ENCODE data around the gene ARID1B. TPM values are rescaled to one million over a fixed set of nuclear protein-coding genes. Genes with fewer than 3 reads are reported as not detected.
A peak's percentile ranks its signal among the peaks of the same experiment; 100 is the strongest.

The ARID1B gene
- total RNA-seq, 1 donor from 2014 or later, result 46.4 TPM

DNA sequence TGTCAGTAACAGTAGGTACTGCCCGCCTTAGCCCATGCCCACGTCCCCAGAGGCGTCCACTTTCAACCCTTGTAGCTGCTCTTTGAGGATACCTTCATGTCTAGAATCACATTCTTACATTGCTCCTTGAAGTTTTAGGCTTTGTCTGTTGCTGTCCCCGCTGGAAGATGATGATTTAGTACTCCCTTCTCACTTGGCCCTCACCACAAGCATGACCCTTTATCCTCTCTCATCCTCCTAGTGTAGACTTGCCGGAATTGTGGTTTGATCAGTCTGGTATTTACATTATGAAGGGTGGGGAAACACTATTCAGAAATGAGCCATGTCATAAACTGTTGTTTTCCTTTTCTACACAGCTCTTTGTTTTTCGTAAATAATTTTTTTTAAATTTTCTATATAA is 87.4 kb downstream of the ARID1B start:
- DNase-seq (ENCODE audit: missing footprints) (no peak), ATAC-seq (no peak)
- intact Hi-C loops (cut with DNase I), result no loop called here

DNA sequence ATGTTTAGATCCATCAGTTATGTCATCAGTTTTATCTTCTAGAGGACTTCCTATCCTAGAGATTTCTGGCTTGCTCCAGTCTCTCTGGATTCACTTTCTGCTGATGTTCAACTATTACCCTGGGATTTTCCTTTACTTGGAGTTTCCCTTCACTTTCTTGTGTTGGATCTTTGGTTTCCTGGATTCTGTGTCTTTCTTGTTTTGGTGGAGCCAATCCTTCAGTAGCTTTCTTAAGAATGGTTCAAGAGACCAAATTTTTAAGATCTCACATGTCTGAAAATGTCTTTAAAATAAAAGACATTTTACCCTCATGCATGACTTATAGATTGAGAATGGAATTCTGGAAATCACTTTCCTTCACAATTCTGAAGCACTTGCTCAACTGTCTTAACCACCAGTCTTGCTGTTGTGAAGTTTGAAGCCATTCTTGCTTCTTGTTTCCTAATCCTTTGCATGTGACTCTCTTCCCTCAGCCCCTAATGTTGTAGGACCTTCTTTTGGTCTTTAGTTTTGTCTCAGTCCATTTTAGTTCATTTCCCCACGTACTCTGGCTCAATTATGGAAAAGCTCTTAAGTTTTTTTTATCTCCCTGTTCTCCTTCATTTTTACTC is 87.9 kb downstream of the ARID1B start:
- intact Hi-C loops (cut with DNase I), result no loop called here
- no peak for DNase-seq (ENCODE audit: missing footprints)
- ATAC-seq, result no peak

DNA sequence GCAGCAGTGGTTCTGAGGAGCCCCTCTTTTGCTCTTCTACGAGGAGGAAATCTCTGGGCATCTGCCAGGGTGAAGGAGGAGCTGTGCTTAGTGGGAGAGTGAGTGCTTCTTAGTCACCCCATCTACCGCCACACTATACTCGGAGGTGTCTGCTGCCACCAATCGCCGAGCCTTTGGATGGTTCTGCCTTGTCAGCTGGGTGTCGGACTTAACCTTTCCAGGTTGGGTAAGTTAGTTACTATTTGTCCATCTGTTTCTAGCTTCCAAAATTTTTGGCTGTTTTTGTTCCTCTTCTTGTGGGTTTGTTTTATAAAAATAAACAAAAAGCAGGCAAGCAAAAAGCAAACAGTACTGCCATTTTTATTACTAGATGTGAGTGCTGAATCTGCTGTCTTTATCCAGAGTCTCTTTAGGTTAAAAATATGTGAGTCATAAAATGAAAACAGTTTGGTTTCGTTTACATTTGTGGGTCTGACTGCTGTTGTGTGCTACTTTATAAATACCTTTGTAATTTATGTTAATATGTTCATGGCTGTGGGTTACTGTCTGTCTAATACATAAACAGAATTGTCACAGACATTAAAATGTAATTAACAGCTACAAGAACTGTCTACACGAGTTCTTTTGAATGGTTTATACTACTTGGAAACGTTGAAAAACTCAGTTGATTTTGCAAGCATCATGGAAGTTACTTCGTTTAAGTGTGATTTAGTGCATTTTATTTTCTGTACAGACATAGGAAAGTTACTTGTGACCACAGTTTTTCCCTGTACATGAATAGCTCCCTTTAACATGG is 89.2 kb downstream of the ARID1B start:
- peak; percentile 56 for ATAC-seq
- no peak for DNase-seq (ENCODE audit: missing footprints)
- intact Hi-C loops (cut with DNase I), result no loop called here

DNA sequence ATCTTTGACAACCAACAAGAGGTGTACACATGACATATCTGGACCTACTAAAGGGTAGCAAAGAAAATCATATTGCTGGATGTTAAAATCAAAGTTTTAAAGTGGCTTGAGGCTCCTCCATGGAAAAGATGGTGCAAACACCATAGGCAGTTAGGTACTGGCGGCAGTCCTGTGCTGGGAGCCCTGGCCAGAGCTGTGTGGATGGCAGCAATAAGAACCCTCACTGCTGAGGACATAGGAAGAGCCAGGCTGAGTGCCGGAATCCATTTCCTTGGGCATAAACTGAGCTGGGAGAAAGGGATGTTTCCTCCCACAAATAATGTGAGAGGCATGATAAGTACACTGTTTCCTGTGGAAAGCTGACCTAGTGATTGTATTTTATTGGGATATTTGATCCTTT is 89.9 kb downstream of the ARID1B start:
- intact Hi-C loops (cut with DNase I), result no loop called here
- ATAC-seq, result no peak
- DNase-seq (ENCODE audit: missing footprints), result no peak

DNA sequence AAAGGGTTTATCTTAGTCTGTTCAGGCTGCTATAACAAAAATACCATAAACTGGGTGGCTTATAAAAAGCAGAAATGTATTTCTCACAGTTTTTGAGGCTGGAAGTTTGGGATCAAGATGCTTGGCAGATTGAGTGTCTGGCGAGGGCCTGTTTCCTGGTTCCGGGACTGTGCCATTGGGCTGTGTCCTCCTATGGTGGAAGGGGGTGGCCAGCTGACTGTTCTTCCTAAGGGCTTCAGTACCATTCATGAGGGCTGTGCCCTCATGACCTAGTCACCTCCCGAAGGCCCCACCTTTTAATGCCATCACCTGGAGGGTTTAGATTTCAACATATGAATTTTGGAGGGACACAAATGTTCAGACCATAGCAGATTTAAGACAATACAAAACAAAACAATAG is 91.2 kb downstream of the ARID1B start:
- ATAC-seq (no peak), DNase-seq (ENCODE audit: missing footprints) (no peak)
- intact Hi-C loops (cut with DNase I), result no loop called here

DNA sequence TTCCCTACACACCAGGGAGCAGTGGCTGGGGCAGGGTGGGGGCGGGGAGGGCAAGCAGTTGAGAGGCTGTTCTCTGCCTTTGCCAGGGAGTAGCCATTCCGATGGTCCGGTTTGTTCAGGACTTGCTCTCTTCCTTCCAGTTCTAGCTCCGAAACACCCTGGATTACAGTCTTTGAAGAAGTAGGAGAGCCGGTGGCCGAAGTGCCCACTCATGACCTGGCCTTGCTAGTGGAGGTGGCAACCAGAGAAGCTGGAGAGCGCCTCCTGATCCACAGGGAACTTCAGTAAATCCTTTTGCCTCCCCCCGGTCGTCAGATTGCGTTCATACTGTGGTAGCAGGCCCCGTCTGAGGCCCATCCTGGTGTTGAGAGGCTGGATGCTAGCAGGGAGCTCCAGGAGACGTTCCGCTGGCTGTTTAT is 92.8 kb downstream of the ARID1B start:
- intact Hi-C loops (cut with DNase I), result no loop called here
- ATAC-seq, result no peak
- DNase-seq (ENCODE audit: missing footprints), result no peak

DNA sequence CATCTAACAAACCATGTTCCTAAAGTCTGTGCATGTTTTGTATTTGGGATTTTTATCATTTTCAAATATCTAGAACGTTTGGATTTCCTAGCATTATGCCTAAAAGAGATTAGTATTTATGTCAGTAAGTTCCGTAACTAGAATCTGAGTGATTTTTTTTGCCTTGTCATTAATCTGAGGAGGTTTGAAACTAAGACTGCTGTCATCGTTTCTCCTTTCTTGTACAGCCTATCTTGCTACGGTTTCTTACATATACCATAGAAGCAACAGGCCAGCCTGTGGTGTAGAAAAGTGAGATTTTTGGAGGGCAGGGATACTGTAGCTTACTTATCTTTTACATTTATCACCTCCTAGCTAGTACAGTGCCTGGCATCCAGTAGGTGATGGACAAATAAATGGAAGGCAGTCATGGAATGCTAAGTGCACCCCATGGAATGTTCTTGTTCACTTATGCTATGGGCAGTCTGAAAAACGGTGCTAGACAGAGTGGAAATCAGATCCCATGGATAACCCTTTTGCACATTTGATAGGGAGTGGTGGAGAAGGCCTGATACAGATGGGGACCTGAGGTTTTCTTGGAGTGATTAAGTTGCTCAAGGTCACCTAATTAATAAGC is 93.9 kb downstream of the ARID1B start:
- intact Hi-C loops (cut with DNase I), result no loop called here
- ATAC-seq, result no peak
- no peak for DNase-seq (ENCODE audit: missing footprints)

DNA sequence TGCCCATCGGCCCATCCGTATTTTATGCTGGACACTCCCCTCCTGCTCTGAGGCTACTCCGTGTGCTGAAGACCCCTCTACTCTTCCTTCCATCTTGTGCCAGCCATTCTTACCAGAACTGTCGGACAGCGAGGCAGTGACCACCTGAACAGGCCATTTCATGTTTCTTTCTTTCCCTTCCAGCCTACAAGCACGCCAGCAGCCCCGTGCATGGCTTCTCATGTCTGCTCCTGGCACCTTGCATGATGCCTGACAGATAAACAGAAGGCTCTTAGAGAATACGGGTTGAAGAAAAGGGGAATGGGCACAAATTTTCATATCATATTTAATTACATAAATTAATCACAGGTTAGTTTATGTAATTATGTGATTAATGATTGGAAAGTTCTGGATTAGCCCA is 95.7 kb downstream of the ARID1B start:
- intact Hi-C loops (cut with DNase I), result no loop called here
- ATAC-seq (no peak), DNase-seq (ENCODE audit: missing footprints) (no peak)

DNA sequence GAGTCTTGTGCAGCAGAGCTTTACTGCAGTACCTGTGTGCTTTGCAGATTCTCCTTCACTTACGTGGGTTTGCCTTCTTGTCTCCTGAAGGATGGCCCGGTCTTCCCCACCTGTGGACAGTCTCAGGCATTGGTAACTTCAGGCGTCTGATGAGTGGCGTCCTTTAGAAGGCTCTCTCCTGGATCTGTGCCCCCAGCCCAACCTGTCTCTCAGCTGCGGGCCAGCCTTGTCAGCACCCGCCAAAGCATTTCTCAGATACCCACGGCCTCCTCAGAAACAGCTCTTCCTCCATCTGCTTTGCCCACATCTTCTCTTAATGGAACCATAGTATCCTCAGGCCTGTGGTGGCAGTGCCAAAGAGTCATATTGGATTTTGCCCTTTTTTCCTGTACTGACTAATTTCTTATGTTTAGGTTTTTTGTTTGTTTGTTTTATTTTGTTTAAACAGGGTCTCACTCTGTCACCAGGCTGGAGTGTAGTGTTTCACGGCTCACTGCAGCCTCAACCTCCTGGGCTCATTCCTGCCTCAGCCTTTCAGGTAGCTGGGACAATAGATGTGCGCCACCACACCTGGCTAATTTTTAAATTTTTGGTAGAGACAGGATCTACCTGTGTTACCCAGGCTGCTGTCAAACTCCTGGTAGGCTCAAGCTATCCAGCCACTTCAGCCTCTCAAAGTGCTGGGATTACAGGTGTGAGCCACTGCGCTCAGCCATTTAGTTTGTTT is 96.6 kb downstream of the ARID1B start:
- DNase-seq (ENCODE audit: missing footprints), result no peak
- intact Hi-C loops (cut with DNase I), result no loop called here
- ATAC-seq, result no peak

DNA sequence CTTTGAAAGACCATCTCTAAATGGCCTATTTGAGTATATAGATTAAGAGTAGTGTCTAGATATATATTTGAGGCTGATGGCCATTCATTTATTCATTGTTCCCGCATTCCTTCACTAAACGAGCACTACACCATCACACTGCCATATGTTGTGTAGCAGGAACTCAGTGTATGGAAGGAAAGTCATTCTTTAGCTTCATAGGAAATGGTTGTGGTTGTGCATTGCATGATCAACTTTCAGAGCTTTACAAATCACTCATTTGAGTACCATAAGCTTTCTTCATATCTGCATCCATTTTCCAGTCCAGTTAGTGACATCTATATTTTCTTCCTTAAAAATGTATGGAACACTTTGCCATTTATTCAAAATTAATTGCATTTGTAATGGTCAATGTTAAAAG is 97.9 kb downstream of the ARID1B start:
- ATAC-seq (no peak), DNase-seq (ENCODE audit: missing footprints) (no peak)
- intact Hi-C loops (cut with DNase I), result no loop called here

DNA sequence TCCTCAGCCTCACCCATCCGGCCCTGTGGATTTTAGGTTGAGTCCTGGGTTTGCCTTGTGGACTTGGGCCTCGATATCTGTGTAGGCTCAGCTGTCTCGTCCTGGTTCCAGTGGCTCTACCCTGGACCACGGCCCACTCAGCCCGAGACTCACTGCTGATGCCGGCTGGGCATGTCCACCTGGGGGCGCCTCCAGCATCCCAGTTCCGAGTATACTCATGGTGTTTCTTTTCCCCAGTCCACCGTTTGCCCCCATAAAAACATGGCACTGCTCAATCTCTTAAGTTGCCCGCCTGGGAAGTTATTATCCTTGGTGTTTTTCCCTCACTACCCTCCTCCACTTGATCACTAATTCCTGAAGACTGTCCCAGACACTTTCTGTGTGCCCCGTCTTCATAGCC is 99.1 kb downstream of the ARID1B start:
- peak; percentile 32 for ATAC-seq
- intact Hi-C loops (cut with DNase I), result no loop called here

DNA sequence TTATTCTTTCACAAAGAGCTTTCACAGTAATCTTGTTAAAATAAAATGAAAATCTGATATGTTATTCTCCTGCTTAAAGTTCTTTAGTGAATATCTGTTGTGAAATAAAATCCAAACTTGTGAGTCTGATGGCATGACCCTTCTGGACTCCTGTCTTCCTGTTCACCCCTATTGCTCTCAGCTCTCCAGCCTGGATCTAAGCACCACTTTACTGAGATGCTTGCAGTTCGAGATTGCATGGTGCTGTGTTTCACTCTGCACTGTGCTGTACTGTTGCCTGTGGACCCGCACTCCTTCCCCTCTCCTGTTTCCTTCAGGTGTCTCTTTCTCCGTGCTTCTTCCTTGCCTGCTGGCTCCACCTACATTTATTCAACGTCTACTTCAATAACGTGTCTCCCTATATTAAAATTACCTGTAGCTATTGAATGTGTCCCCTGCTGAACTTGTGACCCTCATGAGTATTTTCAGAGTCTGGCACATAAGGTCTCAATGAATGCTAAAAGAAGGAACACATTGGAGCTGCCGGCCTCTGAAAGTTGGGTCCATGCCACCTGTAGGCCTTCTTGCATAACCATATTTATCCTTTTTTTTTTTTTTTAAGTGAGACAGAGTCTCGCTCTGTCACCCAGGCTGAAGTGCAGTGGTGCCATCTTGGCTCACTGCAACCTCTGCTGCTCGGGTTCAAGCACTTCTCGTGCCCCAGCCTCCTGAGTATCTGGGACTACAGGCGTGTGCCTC is 100.1 kb downstream of the ARID1B start:
- ATAC-seq (peak; percentile 56), DNase-seq (ENCODE audit: missing footprints) (no peak)
- intact Hi-C loops (cut with DNase I), result no loop called here

More for the DNA sequence above, 99.1 kb downstream of the ARID1B start:
- no peak for DNase-seq (ENCODE audit: missing footprints)

DNA sequence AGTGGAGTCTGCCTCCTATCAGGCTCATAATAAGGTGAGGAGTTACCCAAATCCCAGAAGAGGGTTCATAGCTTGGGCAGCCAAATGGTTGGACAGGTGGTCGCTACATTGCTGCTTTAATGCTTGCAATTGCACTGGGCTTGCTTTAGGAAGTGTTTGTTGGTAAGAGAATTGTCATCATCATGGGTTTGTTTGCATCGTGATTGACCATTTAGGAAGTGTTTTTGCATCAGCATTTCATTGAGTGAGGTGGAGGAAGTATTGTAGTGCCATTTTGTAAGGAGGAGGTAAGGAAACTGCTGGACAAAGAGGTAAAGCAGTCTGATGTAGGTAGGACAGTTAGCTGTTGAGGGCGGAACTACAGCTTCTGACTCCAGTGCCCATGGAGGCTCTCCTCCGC is 101.5 kb downstream of the ARID1B start:
- intact Hi-C loops (cut with DNase I), result no loop called here
- ATAC-seq (no peak), DNase-seq (ENCODE audit: missing footprints) (no peak)

DNA sequence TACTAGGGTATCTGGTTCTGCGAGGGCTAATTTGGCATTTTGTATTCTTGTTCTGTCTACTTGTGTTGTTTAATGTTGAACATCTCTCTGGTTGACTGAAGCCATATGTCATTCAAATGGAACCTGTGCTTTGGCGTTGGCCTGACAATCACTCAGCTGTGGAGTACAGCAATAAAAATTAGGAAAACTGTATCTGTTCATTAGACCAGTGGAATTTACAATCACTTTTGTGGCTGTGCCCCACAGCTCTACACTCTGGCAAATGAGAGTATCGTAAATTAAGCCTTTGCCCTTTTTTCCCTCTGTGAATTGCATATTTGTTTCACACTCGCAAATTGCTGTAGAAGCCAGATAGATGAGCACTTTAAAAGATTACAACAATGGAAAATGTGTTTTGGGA is 102.0 kb downstream of the ARID1B start:
- intact Hi-C loops (cut with DNase I), result no loop called here
- DNase-seq (ENCODE audit: missing footprints), result no peak
- no peak for ATAC-seq

DNA sequence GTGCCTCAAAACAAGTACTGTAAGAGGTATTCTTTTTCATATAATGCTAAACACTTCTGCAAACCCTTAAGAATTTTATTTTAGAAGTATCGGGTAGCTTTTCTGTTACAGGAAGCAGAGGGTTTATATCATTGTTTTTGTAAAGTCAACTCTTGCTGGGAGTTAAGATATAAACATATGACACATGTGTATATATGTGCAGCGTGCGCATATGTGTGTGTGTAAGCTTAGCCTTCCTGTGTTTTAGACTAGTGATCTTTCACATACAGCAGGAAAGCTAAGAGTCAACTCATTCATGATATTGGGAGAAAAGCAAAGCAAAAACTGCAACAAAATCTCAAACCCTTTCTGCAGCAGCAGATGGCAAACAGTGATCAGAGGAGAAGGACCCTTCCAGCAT is 102.4 kb downstream of the ARID1B start:
- intact Hi-C loops (cut with DNase I), result no loop called here
- DNase-seq (ENCODE audit: missing footprints) (no peak), ATAC-seq (no peak)

DNA sequence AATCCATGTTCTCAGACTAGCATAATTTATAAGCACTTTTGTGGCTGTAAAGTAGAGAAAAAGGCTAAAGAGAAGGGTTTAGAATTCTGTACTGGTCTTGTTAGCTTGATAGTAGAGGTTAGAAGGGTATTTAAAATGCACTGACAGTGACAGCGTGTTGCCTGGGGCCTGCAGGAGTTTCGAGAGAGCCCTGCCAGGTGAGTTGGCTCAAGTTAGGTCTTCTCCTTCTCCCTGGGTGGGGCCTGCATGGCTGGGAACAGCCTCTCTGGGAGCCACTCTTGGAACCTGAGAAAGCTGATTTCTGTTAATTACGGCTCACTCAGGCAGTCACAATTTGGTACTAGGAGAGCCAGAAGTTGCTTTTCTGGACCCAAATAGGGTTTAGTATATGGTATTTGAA is 103.7 kb downstream of the ARID1B start:
- ATAC-seq (no peak), DNase-seq (ENCODE audit: missing footprints) (no peak)
- intact Hi-C loops (cut with DNase I), result loop anchor here (5.0 kb wide), 1 partner anchor 194 kb away; no protein-coding TSS in a partner anchor

DNA sequence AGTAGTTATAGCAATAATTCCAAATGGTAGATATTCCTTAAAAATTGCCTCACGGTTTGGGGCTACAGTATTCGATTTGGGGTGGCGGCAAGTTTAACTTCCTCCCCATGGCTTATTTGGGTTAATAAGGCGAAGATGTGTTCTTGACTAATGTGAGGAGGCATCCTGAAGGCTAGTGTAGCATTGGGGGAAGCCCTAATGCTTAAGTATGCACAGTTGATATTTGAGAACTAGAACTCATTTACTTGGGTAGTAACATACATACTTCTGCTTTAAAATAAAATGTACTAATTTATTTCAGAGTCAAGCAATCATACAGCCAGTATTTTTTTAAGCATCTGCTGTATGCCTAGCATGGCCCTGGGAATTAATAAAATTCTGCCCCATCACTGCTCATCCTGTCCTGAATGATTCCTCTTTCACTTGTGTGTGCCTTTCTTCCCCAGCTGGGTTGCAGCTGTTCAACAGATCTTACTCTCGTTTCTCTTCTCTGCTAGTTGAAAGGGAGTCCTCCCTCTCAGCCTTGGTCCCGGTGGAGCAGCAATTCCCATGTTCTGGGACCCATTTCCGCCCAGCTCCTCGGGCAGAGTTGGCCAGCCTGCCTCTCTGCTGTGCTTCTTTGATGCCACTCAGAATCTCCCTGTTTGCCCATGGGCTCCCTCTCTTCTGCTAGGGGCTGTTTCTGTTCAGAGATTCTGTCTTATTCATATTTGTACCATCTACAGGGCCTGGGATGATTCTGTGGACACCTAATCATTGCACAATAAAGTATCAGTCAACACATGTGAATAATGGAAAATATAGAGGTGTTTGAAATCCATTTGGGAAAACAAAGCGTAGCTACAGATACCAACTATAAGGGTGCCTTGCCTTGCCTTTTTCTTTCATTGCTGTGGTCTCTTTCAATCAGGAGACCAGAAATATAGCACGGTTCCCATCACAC is 104.8 kb downstream of the ARID1B start:
- ATAC-seq (peak; percentile 38), DNase-seq (ENCODE audit: missing footprints) (no peak)
- intact Hi-C loops (cut with DNase I), result loop anchor here (5.0 kb wide), 1 partner anchor 195 kb away; no protein-coding TSS in a partner anchor
